ENCODE data around the gene RELB.

Gene RELB

DNA sequence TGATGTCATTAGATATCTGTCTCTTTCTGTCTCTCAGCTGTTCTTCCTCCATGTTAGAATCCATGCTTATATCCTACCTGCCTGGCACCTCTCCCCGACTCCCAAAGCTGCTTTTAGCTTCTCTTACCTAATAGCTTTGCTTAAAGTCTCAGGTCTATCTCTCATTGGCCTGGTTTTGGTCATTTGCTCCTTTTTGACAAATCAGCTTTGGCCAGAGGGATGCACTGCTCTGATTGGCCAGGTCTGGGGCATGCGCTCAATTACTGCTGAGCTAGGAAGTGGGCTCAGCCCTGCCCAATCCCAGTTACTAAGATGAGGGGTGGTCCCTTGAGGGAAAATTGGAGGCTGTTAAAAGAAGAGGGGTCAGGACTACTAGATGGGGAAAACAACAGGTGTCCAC lies 26.1 kb downstream of the RELB start:
- no peak for DNase-seq

DNA sequence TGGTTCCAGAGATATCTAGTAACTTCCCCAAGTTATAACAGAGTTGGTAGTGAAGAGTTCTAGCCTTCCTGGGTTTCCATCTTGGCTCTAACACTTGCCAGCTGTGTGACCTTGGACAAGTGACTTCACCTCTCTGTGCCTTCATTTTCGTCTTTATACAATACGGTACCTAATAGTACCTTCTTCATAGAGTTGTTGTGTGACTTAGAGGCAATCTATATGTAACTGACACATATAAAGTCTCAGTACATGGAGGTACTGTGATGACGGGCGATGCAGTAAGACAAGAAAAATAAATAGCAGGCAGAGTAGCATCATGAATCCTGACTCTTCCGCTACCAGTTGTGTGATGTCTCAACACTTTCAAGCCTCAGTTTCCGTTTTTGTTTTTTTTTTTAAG lies 29.6 kb downstream of the RELB start:
- DNase-seq = no peak

- DNase-seq = no peak
These were observed 31.2 kb downstream of the RELB start for GRCh38 chr19:45032421-45032820.

GRCh38 chr19:45035755-45036154 lies 34.5 kb downstream of the RELB start:
- DNase-seq = no peak

GRCh38 chr19:45037393-45038169 lies 36.3 kb downstream of the RELB start:
- no peak for DNase-seq

DNA sequence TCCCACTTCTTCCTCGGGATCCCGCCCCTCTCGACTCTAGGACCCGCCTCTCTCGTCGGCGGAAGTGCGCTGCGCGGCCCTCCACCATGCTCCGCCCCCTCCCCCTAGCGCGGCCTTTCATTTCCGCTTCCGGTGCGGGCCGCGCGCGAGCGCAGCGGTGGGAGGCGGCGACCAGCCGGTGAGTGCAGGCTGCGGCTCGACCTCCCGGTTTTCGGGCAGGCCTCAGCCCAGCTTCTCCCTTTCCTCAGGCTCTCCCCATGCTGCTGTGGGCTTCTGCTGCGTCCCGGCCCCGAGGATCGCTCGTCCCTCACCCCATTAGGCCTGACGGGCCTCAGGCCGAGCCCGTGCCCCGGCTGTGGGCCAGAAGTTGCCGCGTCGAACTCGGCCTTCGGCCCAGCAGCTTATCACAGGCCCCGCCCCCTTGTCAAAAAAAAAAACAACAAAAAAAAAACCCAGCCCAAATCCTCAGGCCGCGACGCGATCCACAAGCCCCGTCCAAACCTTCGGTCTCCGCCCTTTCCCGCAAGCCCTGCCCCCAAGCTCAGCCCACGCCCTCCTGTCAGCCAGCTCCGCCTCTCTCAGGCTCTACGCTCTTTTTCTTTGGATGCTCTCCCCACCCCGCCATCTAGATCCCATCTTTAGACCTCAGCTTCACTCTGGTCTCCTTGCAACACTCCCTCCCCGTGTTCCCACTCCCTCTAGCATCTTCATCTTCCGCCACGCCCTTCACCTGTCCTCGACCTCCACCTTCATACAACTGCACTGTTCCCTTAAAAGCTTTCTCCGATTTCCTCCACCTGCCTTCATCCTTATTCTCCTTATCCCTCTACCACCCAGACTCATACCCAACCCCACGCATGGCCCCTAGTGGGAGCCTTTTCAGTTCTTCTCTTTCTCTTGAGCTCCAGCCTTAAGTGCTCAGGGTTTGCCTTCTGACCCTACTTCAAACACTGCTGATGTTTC lies 37.9 kb downstream of the RELB start, which contains the start of gene CLASRP:
Gene CLASRP (plus strand): TSS at position 115 of the 963 bp plus-strand sequence. CDS start 1,168 bp downstream, outside the sequence.
- peak; percentile 92 to 93 for DNase-seq

- no peak for DNase-seq
These were observed 39.0 kb downstream of the RELB start for GRCh38 chr19:45040059-45040771.

DNA sequence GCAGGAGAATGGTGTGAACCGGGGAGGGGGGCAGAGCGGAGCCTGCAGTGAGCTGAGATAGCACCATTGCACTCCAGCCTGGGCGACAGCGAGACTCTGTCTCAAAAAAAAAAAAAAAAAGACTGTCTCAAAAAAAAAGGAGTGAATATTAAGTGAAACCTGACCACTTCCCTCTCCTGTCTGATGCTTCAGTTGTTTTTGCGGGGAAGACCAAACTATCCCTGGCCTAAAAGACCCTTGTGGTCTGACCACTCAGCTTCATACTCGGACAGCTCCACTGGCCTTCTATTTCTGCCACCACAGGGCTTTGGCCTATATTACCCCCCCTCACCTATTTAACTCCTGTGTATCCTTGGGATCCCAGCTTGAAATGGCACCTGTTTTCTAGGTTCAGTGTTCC lies 39.9 kb downstream of the RELB start:
- no peak for DNase-seq

DNA sequence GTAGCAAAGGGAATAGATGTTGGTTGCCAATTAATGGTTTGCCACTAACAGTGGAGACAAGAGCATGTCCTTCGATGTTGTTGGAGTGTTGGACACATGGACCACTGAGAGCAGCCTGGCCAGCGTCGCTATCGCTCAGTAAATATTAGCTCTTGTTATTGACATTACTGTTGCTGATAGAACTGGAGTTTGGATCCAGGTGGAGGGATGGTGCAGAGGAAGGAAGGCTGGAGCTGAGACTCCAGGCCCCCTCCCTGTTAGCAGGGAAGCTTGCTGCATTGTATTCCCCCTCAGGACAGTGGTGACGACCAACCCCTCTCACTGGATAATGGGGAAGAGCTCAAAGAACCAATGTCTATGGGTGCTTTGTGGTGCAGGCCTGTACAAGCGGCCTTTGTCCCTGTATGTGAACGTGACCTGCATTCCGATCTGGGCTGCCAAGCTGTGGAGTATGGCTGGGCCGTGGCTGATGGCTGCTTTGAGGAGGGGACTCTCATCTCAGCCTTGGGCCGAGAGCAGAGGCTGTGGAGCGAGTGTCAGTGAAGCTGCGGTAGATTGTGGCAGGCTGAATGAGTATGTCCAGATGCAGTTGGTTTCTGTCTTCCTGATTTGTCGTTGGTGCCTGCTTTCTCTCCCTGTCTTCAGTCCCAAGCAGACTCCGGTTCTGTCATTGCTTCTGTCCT lies 44.5 kb downstream of the RELB start:
- no peak for DNase-seq

DNA sequence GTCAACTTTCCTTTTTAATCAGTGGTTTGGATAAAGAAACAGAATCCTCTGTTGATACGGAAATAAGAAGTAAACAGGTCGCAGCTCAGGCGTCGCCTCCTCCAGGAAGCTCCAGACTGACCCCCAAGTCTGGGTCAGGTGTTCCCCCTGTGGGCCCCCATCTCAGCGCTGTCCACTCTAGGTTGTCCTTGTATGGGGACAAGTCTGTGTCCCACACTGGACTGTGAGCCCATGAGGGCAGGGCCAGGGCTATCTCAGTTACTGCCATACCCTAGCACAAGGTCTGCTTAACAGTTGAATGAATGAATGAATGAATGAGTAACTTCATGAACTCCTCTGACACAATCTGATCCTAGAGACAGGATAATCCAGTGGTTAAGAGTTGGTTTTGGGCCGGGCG lies 45.1 kb downstream of the RELB start:
- no peak for DNase-seq

GRCh38 chr19:45047188-45047797 lies 46.0 kb downstream of the RELB start:
- DNase-seq = no peak

GRCh38 chr19:45049073-45049736 lies 47.9 kb downstream of the RELB start:
- DNase-seq = no peak

DNA sequence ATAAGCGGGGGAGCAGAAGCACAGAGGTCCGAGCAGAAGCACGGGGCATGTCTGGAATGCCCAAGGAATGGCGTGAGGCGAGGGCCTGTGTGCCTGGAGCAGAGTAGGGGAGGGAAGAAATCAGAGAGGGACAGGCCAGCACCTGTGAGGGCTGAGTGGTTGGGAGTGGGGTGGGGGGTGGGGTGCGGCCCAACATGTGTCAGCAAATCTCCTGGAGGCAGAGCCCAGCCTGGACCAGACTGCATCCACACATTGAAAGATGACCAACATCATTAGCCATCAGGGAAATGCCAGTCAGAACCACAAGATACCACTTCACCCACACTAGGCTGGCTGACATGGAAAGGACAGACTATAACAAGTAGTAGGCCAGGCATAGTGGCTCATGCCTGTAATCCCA lies 48.8 kb downstream of the RELB start:
- DNase-seq = no peak

DNA sequence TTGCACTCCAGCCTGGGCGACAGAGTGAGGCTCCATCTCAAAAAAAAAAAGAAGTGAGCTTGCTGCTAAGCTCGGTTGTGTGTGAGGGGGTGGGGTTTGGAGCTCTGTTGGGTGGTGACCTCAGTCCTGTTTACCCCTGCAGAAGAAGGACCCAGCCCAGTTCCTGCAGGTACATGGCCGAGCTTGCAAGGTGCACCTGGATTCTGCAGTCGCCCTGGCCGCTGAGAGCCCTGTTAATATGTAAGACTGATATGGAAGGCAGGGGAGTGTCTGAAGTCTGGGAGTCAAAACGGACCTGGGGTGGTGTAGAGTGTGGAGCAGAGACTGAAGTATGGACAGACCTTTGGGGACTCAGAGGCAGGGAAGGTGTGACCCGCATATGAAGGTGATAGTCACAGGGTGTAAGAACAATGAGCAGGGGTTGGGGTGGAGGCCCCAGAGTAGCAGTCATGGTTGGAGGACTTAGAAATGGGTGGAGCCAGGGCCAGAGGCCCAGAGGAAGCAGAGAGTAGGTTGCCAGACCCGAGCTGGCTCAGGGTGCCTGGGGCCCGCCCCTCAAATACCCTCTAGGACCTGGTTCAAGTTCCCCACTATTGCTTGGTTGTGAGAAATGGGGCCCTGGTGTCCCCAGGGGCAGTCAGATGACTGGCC lies 50.8 kb downstream of the RELB start:
- DNase-seq = no peak

- no peak for DNase-seq
These were observed 55.6 kb downstream of the RELB start for GRCh38 chr19:45056831-45057230.

DNA sequence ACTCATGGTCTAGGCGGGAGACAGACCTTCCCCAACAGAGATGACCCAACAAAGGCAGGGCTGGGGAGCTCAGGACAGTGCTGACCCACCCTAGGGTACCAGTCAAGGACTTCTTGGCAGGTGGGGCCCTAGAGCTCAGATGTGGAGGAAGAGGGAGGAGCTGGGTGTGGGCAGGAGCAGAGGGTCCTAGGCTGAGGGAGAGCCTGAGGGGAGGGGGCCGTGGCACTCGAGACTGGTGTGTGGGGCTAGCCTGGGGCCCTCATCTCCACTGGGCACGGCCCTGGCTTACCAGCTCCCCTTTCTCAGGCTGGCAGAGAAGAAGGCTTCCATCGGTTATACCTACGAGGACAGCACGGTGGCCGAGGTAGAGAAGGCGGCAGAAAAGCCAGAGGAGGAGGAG lies 56.2 kb downstream of the RELB start:
- no peak for DNase-seq

- no peak for DNase-seq
These were observed 57.4 kb downstream of the RELB start for GRCh38 chr19:45058622-45059159.

DNA sequence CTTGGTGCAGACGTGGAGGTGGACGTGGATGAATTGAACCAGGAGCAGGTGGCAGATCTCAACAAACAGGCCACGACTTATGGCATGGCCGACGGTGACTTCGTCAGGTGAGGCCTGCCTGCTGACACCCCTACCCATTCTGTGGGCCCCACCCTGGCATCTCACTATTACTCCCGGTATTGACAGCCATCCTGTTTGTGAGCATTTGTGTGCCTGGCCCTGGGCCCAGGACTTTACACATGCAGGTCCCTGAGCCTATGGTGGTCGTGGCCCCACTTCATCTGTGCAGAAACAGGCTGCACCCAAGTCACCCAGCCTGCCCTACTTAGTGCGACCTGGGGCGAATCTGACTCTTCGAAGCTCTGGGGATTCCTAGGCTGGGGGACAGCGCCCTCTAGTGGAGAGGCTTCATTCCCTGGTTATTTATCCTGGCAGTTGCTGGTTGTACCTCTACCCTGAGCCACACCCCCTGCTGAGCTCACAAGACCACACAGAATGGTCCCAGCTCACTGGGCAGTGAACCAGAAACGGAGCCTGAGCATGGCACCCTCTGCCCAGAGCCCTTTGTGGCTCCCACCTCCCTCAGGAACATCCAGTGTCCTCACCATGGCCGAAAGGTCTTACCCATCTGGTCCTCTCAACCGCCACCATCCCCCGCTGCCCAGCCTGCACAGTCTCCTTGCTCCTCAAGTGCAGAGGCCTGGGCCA lies 58.1 kb downstream of the RELB start:
- DNase-seq = peak; percentile 89 to 91

DNA sequence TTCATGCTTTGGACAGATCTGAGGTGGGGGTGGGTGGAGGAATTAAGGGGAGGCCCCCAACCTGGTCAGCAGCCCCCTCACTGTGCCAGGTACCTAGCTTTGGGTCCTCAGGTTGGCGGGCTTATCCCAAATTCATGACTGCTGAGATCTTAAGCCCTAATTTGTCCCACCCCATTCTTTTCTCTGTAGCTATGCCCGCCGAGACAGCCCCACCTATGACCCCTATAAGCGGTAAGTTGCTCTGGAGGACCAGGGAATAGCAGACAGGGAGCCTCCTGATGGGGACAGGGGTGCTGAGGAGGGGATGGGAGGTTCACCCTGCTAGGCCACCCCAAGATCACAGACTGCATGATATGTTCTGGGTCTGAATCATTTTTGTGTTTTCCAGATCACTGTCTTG lies 60.7 kb downstream of the RELB start:
- DNase-seq = no peak
